Measurements from ENCODE around the gene AADAC.
"Not testable (repeated sequence)": the region's sequence is repeated elsewhere in the genome, so short reads cannot be mapped to it uniquely, and the experiment has no call there.

Gene AADAC

GRCh38 chr3:151813799-151814198 lies at the start of gene AADAC:
Gene AADAC, plus strand, starts transcription at chr3:151814116. Its CDS starts 47 bp downstream, at chr3:151814163.
- no peak for DNase-seq (ENCODE audit: low read depth in 2 of 2)

- not testable (repeated sequence) for DNase-seq (ENCODE audit: low read depth in 2 of 2)
Measured at GRCh38 chr3:151764699-151765098, 49.2 kb upstream of the AADAC start.

GRCh38 chr3:151765685-151766084 lies 48.2 kb upstream of the AADAC start:
- no peak for DNase-seq (ENCODE audit: low read depth in 2 of 2)

GRCh38 chr3:151766454-151766853 lies 47.5 kb upstream of the AADAC start:
- no peak for DNase-seq (ENCODE audit: low read depth in 2 of 2)

- no peak for DNase-seq (ENCODE audit: low read depth in 2 of 2)
Measured at GRCh38 chr3:151768393-151768930, 45.5 kb upstream of the AADAC start.

- no peak for DNase-seq (ENCODE audit: low read depth in 2 of 2)
Measured at GRCh38 chr3:151769175-151769574, 44.7 kb upstream of the AADAC start.

- DNase-seq (ENCODE audit: low read depth in 2 of 2): no peak
Measured at GRCh38 chr3:151770956-151771355, 43.0 kb upstream of the AADAC start.

GRCh38 chr3:151772825-151773480 lies 41.0 kb upstream of the AADAC start:
- DNase-seq (ENCODE audit: low read depth in 2 of 2): no peak

- DNase-seq (ENCODE audit: low read depth in 2 of 2): no peak
Measured at GRCh38 chr3:151774235-151774634, 39.7 kb upstream of the AADAC start.

GRCh38 chr3:151774910-151775309 lies 39.0 kb upstream of the AADAC start:
- no peak for DNase-seq (ENCODE audit: low read depth in 2 of 2)

GRCh38 chr3:151775314-151776258 lies 38.3 kb upstream of the AADAC start:
- no peak for DNase-seq (ENCODE audit: low read depth in 2 of 2)

GRCh38 chr3:151776259-151776740 lies 37.6 kb upstream of the AADAC start:
- DNase-seq (ENCODE audit: low read depth in 2 of 2): no peak

- no peak for DNase-seq (ENCODE audit: low read depth in 2 of 2)
Measured at GRCh38 chr3:151777880-151778279, 36.0 kb upstream of the AADAC start.

- DNase-seq (ENCODE audit: low read depth in 2 of 2): no peak
Measured at GRCh38 chr3:151787626-151788025, 26.3 kb upstream of the AADAC start.

- no peak for DNase-seq (ENCODE audit: low read depth in 2 of 2)
Measured at GRCh38 chr3:151788401-151788800, 25.5 kb upstream of the AADAC start.

- no peak for DNase-seq (ENCODE audit: low read depth in 2 of 2)
Measured at GRCh38 chr3:151789853-151790463, 24.0 kb upstream of the AADAC start.

GRCh38 chr3:151790763-151791162 lies 23.2 kb upstream of the AADAC start:
- not testable (repeated sequence) for DNase-seq (ENCODE audit: low read depth in 2 of 2)

- DNase-seq (ENCODE audit: low read depth in 2 of 2): no peak
Measured at GRCh38 chr3:151792411-151792810, 21.5 kb upstream of the AADAC start.

GRCh38 chr3:151793636-151794035 lies 20.3 kb upstream of the AADAC start:
- no peak for DNase-seq (ENCODE audit: low read depth in 2 of 2)

- DNase-seq (ENCODE audit: low read depth in 2 of 2): no peak
Measured at GRCh38 chr3:151794080-151794479, 19.8 kb upstream of the AADAC start.

- no peak for DNase-seq (ENCODE audit: low read depth in 2 of 2)
Measured at GRCh38 chr3:151795276-151795675, 18.6 kb upstream of the AADAC start.

- no peak for DNase-seq (ENCODE audit: low read depth in 2 of 2)
Measured at GRCh38 chr3:151796105-151796680, 17.7 kb upstream of the AADAC start.
